HepG2 (cell line): ENCODE data around the gene STYX. TPM values are rescaled to one million over a fixed set of nuclear protein-coding genes. Genes with fewer than 3 reads are reported as not detected.
A peak's percentile ranks its signal among the peaks of the same experiment; 100 is the strongest.

Source experiments
- EED ChIP-seq: sonication (generic); formaldehyde crosslinking; IDR thresholded peaks from 2 replicates; pipeline ENCODE4 v1.5.0; 2020; ENCODE audit warnings: mild to moderate bottlenecking, missing genetic modification reagents
- KMT2A ChIP-seq: sonication (generic); formaldehyde crosslinking; IDR thresholded peaks from 2 replicates; pipeline ENCODE4 v1.4.0; 2020; ENCODE audit warnings: missing genetic modification reagents
- KMT2B ChIP-seq: IDR thresholded peaks from 2 replicates; pipeline ENCODE4 v1.6.1; 2016; ENCODE audit warnings: missing genetic modification reagents, missing compliant biosample characterization
- POLR2AphosphoS5 ChIP-seq: IDR thresholded peaks from 2 replicates; pipeline ENCODE4 v1.6.1; 2012; ENCODE audit warnings: low read depth, low read length
- SALL1 ChIP-seq: sonication (generic); formaldehyde crosslinking; IDR thresholded peaks from 2 replicates; pipeline ENCODE4 v1.8.0; 2022; ENCODE audit warnings: mild to moderate bottlenecking, missing genetic modification reagents
- ZBTB20 ChIP-seq: sonication (generic); formaldehyde crosslinking; IDR thresholded peaks from 2 replicates; pipeline ENCODE4 v1.8.1; 2023; ENCODE audit warnings: missing genetic modification reagents, low read depth, mild to moderate bottlenecking, borderline replicate concordance
- ZNF274 ChIP-seq: sonication (generic); formaldehyde crosslinking; IDR thresholded peaks from 2 replicates; pipeline ENCODE4 v1.5.1; 2020; ENCODE audit warnings: mild to moderate bottlenecking, missing genetic modification reagents
- ZNF431 ChIP-seq: sonication (generic); formaldehyde crosslinking; IDR thresholded peaks from 2 replicates; pipeline ENCODE4 v1.9.0; 2022; ENCODE audit warnings: missing genetic modification reagents, low read depth, mild to moderate bottlenecking, borderline replicate concordance
- ZNF598 ChIP-seq: sonication (generic); formaldehyde crosslinking; IDR thresholded peaks from 2 replicates; pipeline ENCODE4 v1.5.1; 2020; ENCODE audit warnings: mild to moderate bottlenecking, missing genetic modification reagents, borderline replicate concordance
- ZNF772 ChIP-seq: sonication (generic); formaldehyde crosslinking; IDR thresholded peaks from 2 replicates; pipeline ENCODE4 v1.5.0; 2020; ENCODE audit warnings: mild to moderate bottlenecking, missing genetic modification reagents
- polyA plus RNA-seq, 8 experiments: library from polyadenylated mRNA; depleted of rRNA in 3 of 8; stranded (reverse) in 7 of 8; unstranded in 1 of 8; fragments of >200 nt; fragmentation: Illumina TruSeq in 4 of 8; extraction: Trizol in 4 of 8; gene quantifications; 2 replicates each; pipeline versions ENCODE4 v1.2.1 to v1.2.3, GENCODE V29; 2011 to 2016; ENCODE audit warnings: low read depth in 4 of 8, missing spikeins in 1 of 8, mixed read lengths in 1 of 8; ENCODE audit not compliant: insufficient read depth in 1 of 8
- total RNA-seq, 5 experiments: library from RNA; depleted of rRNA; stranded (reverse); fragments of >200 nt; fragmentation: Illumina TruSeq; extraction: Trizol; gene quantifications; 2 replicates each; pipeline ENCODE4 v1.2.3, GENCODE V29; 2016; ENCODE audit warnings: low read depth in 1 of 5
- TF ChIP-seq, protein P1 (sequence below): sonication (generic); formaldehyde crosslinking; IDR thresholded peaks from 2 replicates; pipeline ENCODE4 v1.4.0; 2020; ENCODE audit warnings: missing genetic modification reagents
- TF ChIP-seq, protein P2 (sequence below), 2 experiments: sonication (generic) in 1 of 2; formaldehyde crosslinking in 1 of 2; IDR thresholded peaks; 2 replicates each; pipeline versions ENCODE4 v1.6.1 to v1.9.0; 2014 to 2022; ENCODE audit warnings: antibody characterized with exemption in 1 of 2, borderline replicate concordance in 1 of 2, inconsistent platforms in 1 of 2, low read depth in 1 of 2, missing genetic modification reagents in 1 of 2
- TF ChIP-seq, protein P3 (sequence below): sonication (generic); formaldehyde crosslinking; IDR thresholded peaks from 2 replicates; pipeline ENCODE4; 2020; ENCODE audit warnings: missing genetic modification reagents, mild to moderate bottlenecking, borderline replicate concordance

The STYX gene
- total and polyA plus RNA-seq, 2 of the 13 experiments (the other 11 are each of a cell fraction or from before 2014, with no cell fraction given): 6.6 to 10.9 TPM

DNA sequence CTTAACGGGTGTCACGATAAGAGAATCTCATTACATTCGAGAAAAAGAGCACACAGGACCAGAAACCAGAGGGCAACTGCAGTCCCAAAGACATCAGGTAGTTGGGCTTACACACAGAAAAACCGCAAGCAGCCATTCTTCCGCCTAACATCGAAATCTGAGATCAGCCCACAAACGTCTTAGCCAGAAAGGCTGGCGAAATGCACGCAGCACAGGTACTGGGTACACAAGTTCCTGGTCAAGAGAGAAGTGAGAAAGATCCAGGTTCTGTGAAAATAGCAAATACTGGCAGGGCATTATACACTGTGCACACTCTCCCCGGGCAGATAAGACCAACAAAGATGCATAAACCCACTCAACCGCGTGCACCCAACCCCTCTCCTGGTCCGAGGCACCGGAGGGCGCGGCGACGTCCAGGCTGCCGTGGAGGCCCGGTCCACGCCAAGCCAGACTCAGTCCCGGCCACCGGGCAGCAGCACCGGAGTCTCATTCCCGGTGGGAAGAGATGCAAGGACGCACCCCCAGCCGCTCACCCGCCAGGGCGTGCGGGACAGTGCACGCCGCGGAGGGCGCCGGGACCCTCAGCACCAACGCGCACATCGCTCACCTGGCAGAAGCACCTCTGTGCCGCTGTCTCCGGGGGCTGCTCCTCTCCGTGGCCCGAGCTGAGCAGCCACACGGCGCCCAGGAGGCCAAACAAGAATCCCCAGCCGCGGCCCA is 35.0 kb upstream of the STYX start (continued):
- TF ChIP-seq, protein P1, sequence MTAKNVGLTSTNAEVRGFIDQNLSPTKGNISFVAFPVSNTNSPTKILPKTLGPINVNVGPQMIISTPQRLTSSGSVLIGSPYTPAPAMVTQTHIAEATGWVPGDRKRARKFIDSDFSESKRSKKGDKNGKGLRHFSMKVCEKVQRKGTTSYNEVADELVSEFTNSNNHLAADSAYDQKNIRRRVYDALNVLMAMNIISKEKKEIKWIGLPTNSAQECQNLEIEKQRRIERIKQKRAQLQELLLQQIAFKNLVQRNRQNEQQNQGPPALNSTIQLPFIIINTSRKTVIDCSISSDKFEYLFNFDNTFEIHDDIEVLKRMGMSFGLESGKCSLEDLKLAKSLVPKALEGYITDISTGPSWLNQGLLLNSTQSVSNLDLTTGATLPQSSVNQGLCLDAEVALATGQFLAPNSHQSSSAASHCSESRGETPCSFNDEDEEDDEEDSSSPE: peak; percentile 11
- TF ChIP-seq ZBTB20 (CRISPR knock-in tag) (peak; percentile 43; the same call in 1 of the 2 replicates), EED (CRISPR knock-in tag) (peak; percentile 79; the same call in 1 of the 2 replicates), SALL1 (peak; percentile 30), ZNF598 (peak; percentile 90), KMT2B (CRISPR knock-in tag) (no peak), ZNF772 (CRISPR knock-in tag) (0 out of 2 replicates have a peak, but pooled peaks have one; percentile 46), ZNF274 (CRISPR knock-in tag) (peak; percentile 40; the same call in 1 of the 2 replicates), ZNF431 (CRISPR knock-in tag) (peak; percentile 42; the same call in 1 of the 2 replicates), KMT2A (CRISPR knock-in tag) (peak; percentile 92), POLR2AphosphoS5 (no peak)
- TF ChIP-seq, protein P2, sequence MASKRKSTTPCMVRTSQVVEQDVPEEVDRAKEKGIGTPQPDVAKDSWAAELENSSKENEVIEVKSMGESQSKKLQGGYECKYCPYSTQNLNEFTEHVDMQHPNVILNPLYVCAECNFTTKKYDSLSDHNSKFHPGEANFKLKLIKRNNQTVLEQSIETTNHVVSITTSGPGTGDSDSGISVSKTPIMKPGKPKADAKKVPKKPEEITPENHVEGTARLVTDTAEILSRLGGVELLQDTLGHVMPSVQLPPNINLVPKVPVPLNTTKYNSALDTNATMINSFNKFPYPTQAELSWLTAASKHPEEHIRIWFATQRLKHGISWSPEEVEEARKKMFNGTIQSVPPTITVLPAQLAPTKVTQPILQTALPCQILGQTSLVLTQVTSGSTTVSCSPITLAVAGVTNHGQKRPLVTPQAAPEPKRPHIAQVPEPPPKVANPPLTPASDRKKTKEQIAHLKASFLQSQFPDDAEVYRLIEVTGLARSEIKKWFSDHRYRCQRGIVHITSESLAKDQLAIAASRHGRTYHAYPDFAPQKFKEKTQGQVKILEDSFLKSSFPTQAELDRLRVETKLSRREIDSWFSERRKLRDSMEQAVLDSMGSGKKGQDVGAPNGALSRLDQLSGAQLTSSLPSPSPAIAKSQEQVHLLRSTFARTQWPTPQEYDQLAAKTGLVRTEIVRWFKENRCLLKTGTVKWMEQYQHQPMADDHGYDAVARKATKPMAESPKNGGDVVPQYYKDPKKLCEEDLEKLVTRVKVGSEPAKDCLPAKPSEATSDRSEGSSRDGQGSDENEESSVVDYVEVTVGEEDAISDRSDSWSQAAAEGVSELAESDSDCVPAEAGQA (IDR thresholded peaks at IDR 0.05; ENCODE audit: low read depth): no peak
- TF ChIP-seq, protein P2 (CRISPR knock-in tag; IDR thresholded peaks at IDR 0.05; ENCODE audit: borderline replicate concordance): 0 out of 2 replicates have a peak, but pooled peaks have one; percentile 29
- TF ChIP-seq, protein P3, sequence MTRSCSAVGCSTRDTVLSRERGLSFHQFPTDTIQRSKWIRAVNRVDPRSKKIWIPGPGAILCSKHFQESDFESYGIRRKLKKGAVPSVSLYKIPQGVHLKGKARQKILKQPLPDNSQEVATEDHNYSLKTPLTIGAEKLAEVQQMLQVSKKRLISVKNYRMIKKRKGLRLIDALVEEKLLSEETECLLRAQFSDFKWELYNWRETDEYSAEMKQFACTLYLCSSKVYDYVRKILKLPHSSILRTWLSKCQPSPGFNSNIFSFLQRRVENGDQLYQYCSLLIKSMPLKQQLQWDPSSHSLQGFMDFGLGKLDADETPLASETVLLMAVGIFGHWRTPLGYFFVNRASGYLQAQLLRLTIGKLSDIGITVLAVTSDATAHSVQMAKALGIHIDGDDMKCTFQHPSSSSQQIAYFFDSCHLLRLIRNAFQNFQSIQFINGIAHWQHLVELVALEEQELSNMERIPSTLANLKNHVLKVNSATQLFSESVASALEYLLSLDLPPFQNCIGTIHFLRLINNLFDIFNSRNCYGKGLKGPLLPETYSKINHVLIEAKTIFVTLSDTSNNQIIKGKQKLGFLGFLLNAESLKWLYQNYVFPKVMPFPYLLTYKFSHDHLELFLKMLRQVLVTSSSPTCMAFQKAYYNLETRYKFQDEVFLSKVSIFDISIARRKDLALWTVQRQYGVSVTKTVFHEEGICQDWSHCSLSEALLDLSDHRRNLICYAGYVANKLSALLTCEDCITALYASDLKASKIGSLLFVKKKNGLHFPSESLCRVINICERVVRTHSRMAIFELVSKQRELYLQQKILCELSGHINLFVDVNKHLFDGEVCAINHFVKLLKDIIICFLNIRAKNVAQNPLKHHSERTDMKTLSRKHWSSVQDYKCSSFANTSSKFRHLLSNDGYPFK (CRISPR knock-in tag): 0 out of 2 replicates have a peak, but pooled peaks have one; percentile 63
